SK-N-SH (cell line): ENCODE data around the gene ZXDB. TPM values are rescaled to one million over a fixed set of nuclear protein-coding genes. Genes with fewer than 3 reads are reported as not detected.

Experiments used
- CTCF ChIA-PET: fragments of 300-600, 350-600 bp; formaldehyde crosslinking; extraction: SDS; loops from one replicate; lab custom pipeline; 2021; lab: Yijun Ruan, JAX
- POLR2A ChIA-PET: fragments of 350-600 bp; sonication (Branson Sonifier 250); formaldehyde crosslinking; extraction: SDS; loops from one replicate; lab custom pipeline; 2020; ENCODE audit warnings: antibody characterized with exemption, inconsistent platforms; lab: Yijun Ruan, JAX
- DNase-seq: peaks from one replicate; pipeline ENCODE4 v3.0.0; 2012
- H2AFZ ChIP-seq: fragments of 200-600 bp; sonication (generic); 2 replicates; pipeline ENCODE4 v1.8.1; 2016; ENCODE audit warnings: antibody characterized with exemption, mild to moderate bottlenecking, low read depth
- H3F3A ChIP-seq: fragments of 200-600 bp; sonication (generic); replicated peaks from 2 replicates; pipeline ENCODE3; 2016; ENCODE audit warnings: antibody characterized with exemption, mild to moderate bottlenecking; ENCODE audit not compliant: insufficient read depth
- H3K27ac ChIP-seq, 2 experiments: fragments of 200-500 bp in 1 of 2; fragments of 200-600 bp in 1 of 2; sonication (Bioruptor generic) in 1 of 2; sonication (generic), shearing (Covaris generic) in 1 of 2; 2 replicates each; pipeline versions ENCODE4 v1.5.1 to v1.6.1; 2014 to 2016; ENCODE audit warnings: low read depth in 2 of 2, inconsistent platforms in 1 of 2, low read length in 1 of 2, mild to moderate bottlenecking in 1 of 2, mixed read lengths in 1 of 2
- H3K27me3 ChIP-seq: fragments of 200-600 bp; sonication (generic), shearing (Covaris generic); 2 replicates; pipeline ENCODE4 v1.6.1; 2016; ENCODE audit warnings: mixed run types; ENCODE audit not compliant: insufficient read depth
- H3K36me3 ChIP-seq, 2 experiments: fragments of 200-500 bp in 1 of 2; fragments of 200-600 bp in 1 of 2; sonication (Bioruptor generic) in 1 of 2; sonication (generic) in 1 of 2; replicated peaks in 1 of 2; 2 replicates each; pipeline versions ENCODE3 to v1.5.1; 2014 to 2016; ENCODE audit warnings: low read length in 1 of 2, mild to moderate bottlenecking in 1 of 2; ENCODE audit not compliant: insufficient read depth in 2 of 2, control insufficient read depth in 1 of 2
- H3K4me1 ChIP-seq, 2 experiments: fragments of 200-500 bp in 1 of 2; fragments of 200-600 bp in 1 of 2; sonication (Bioruptor generic) in 1 of 2; sonication (generic), shearing (Covaris generic) in 1 of 2; 2 replicates each; pipeline versions ENCODE4 v1.5.1 to v1.6.1; 2014 to 2016; ENCODE audit warnings: low read depth in 1 of 2, low read length in 1 of 2, mixed run types in 1 of 2; ENCODE audit not compliant: insufficient read depth in 2 of 2, control insufficient read depth in 1 of 2
- H3K4me2 ChIP-seq: fragments of 200-600 bp; sonication (generic), shearing (Covaris generic); 2 replicates; pipeline ENCODE4 v1.6.1; 2017; ENCODE audit warnings: mixed run types
- H3K4me3 ChIP-seq, 2 experiments: fragments of 200-500 bp in 1 of 2; fragments of 200-600 bp in 1 of 2; sonication (Bioruptor generic) in 1 of 2; sonication (generic), shearing (Covaris generic) in 1 of 2; 2 replicates each; pipeline versions ENCODE4 v1.5.1 to v1.8.1; 2014 to 2016; ENCODE audit warnings: low read depth in 2 of 2, inconsistent platforms in 1 of 2, low read length in 1 of 2, mild to moderate bottlenecking in 1 of 2, mixed read lengths in 1 of 2, moderate library complexity in 1 of 2
- H3K79me2 ChIP-seq: fragments of 200-600 bp; sonication (generic); 2 replicates; pipeline ENCODE4 v1.8.1; 2017; ENCODE audit warnings: mild to moderate bottlenecking; ENCODE audit not compliant: insufficient read depth
- H3K9ac ChIP-seq: fragments of 200-600 bp; sonication (generic); 2 replicates; pipeline ENCODE4 v1.6.1; 2017; ENCODE audit warnings: mixed run types
- H3K9me2 ChIP-seq: fragments of 200-600 bp; sonication (generic); 2 replicates; pipeline ENCODE4 v1.6.1; 2017; ENCODE audit warnings: mixed run types
- H3K9me3 ChIP-seq: fragments of 200-600 bp; sonication (generic); 2 replicates; pipeline ENCODE4 v1.6.1; 2017; ENCODE audit warnings: mixed run types, mild to moderate bottlenecking, moderate library complexity
- H4K20me1 ChIP-seq: fragments of 200-600 bp; sonication (generic); 2 replicates; pipeline ENCODE4 v1.6.1; 2017; ENCODE audit warnings: mild to moderate bottlenecking, mixed run types; ENCODE audit not compliant: insufficient read depth
- ELF1 ChIP-seq: IDR thresholded peaks from 2 replicates; pipeline ENCODE4 v1.4.0; 2012
- EP300 ChIP-seq, 2 experiments: IDR thresholded peaks; 2 replicates each; pipeline versions ENCODE4 v1.4.0 to v1.6.1; 2012; ENCODE audit warnings: borderline replicate concordance in 1 of 2, low read depth in 1 of 2, low read length in 1 of 2
- FOXJ3 ChIP-seq: sonication (generic); formaldehyde crosslinking; IDR thresholded peaks from 2 replicates; pipeline ENCODE4 v1.5.1; 2020; ENCODE audit warnings: mild to moderate bottlenecking, missing genetic modification reagents
- IRF3 ChIP-seq: fragments of 150-350 bp; IDR thresholded peaks from 2 replicates; pipeline ENCODE4 v1.6.1; 2016; ENCODE audit warnings: mild to moderate bottlenecking, low read depth, low read length
- PBX3 ChIP-seq: IDR thresholded peaks from 2 replicates; pipeline ENCODE4; 2012
- SMC3 ChIP-seq: IDR thresholded peaks from 2 replicates; pipeline ENCODE4 v1.6.1; 2012; ENCODE audit warnings: low read depth, low read length, improper control_type of control experiment
- TEAD4 ChIP-seq: IDR thresholded peaks from 2 replicates; pipeline ENCODE4 v1.4.0; 2012; ENCODE audit warnings: mild to moderate bottlenecking, borderline replicate concordance; ENCODE audit not compliant: insufficient read depth
- USF2 ChIP-seq: fragments of 150-350 bp; IDR thresholded peaks from 2 replicates; pipeline ENCODE4 v1.6.1; 2017; ENCODE audit warnings: antibody characterized with exemption, low read length, low read depth, borderline replicate concordance
- WGBS: methylation state at CpG from one replicate; pipeline ENCODE4 v1.1.6; 2017; ENCODE audit warnings: low lambda C conversion rate; 5-methylcytosine and 5-hydroxymethylcytosine counted together
- polyA plus RNA-seq, 3 experiments: library from polyadenylated mRNA; depleted of rRNA; stranded (reverse); fragments of >200 nt; gene quantifications; 2 replicates each; pipeline ENCODE4 v1.2.3, GENCODE V29; 2012
- TF ChIP-seq, protein P1 (sequence below): IDR thresholded peaks from 2 replicates; pipeline ENCODE4 v1.4.0; 2012; ENCODE audit warnings: low read depth, borderline replicate concordance

The ZXDB gene
- polyA plus RNA-seq, 1 of the 3 experiments (the other 2 are of a cell fraction) = 1.7 TPM

DNA sequence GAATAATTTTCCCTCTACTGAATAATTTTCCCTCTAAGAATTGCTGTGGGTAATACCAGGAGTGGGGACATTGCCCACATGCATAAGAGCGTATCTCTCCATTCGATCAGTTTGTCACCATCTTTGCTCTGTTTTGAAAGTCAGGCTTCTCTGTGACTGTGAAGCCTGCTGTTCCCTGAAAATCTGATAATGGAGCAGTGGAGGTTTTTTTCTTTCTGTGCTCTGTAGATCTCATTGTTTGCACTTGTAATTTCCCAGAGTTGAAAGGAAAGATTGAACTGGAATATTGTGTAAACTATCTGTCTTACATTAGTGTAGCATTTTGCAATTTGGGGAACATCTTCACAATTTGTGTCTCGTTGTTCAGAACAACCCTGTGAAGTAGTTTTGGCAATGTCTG is 4.3 kb downstream of the ZXDB start (continued):
- TF ChIP-seq USF2 = no peak
- TF ChIP-seq PBX3 = no peak
- no peak for TF ChIP-seq TEAD4
- TF ChIP-seq FOXJ3 (CRISPR knock-in tag) = no peak
- TF ChIP-seq, protein P1, sequence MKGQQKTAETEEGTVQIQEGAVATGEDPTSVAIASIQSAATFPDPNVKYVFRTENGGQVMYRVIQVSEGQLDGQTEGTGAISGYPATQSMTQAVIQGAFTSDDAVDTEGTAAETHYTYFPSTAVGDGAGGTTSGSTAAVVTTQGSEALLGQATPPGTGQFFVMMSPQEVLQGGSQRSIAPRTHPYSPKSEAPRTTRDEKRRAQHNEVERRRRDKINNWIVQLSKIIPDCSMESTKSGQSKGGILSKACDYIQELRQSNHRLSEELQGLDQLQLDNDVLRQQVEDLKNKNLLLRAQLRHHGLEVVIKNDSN = no peak
- TF ChIP-seq, all 33 proteins: peak for 3

GRCh38 chrX:57596516-57596915 is 4.7 kb downstream of the ZXDB start:
- Histone ChIP-seq H3K27me3 (no peaks in the 10 kb centered on the region), H3K27ac (peak overlapping the region; percentile 73 to 87), H3F3A (peaks cover 20% of the 10 kb centered on the region), H3K4me3 (peak overlapping the region; percentile 31 to 37; a peak in 3 of 4 replicates), H2AFZ (no peak overlapping the region), H3K4me2 (peak overlapping the region; percentile 57), H3K4me1 (no peaks in the 10 kb centered on the region; a peak in 2 of 4 replicates), H3K9ac (no peak overlapping the region), H3K9me2 (no peaks in the 10 kb centered on the region), H4K20me1 (peaks cover 20% of the 10 kb centered on the region; the same call in 1 of the 2 replicates), H3K79me2 (peaks cover 27% of the 10 kb centered on the region), H3K36me3 (no peaks in the 10 kb centered on the region), H3K9me3 (no peaks in the 10 kb centered on the region)
- 5% methylated on average over 1 of the region's 1 CpG for WGBS
- POLR2A ChIA-PET = no interaction called here
- TF ChIP-seq IRF3 = no peak
- no peak for TF ChIP-seq SMC3
- no peak for TF ChIP-seq EP300 (IDR thresholded peaks at IDR 0.05; ENCODE audit: borderline replicate concordance in 1 of 2, low read depth in 1 of 2, low read length in 1 of 2)
- TF ChIP-seq USF2 = no peak
- TF ChIP-seq PBX3 = 0 out of 2 replicates have a peak, but pooled peaks have one; percentile 8
- no peak for TF ChIP-seq ELF1
- CTCF ChIA-PET = no interaction called here
- DNase-seq = peak; percentile 4
